Stimulated activated CD4-positive, alpha-beta T cell treated with anti-CD3 and anti-CD28 coated beads, Interleukin-1b, Interleukin-23, amount 100 ng/mL, for 4 hours (primary cell): Measurements from ENCODE around the gene SLC7A5.

Experiments
- DNase-seq, 2 donors: peaks; one replicate each; pipeline ENCODE4 v3.0.0-alpha.2; 2020; ENCODE audit warnings: low read depth in 2 of 2

The SLC7A5 gene

GRCh38 chr16:87846705-87847466, 22.4 kb downstream of the SLC7A5 start:
- no peak for DNase-seq

GRCh38 chr16:87845807-87846619, 23.3 kb downstream of the SLC7A5 start:
- no peak for DNase-seq

GRCh38 chr16:87845213-87845612, 24.1 kb downstream of the SLC7A5 start:
- DNase-seq, result no peak

GRCh38 chr16:87844809-87845208, 24.5 kb downstream of the SLC7A5 start:
- DNase-seq, result no peak

- DNase-seq, result no peak
These were observed 25.1 kb downstream of the SLC7A5 start for GRCh38 chr16:87844120-87844733.

GRCh38 chr16:87843678-87844105, 25.6 kb downstream of the SLC7A5 start:
- no peak for DNase-seq

GRCh38 chr16:87842209-87842869, 27.0 kb downstream of the SLC7A5 start:
- no peak for DNase-seq

GRCh38 chr16:87841340-87842208, 27.7 kb downstream of the SLC7A5 start:
- no peak for DNase-seq

GRCh38 chr16:87840271-87840978, 28.9 kb downstream of the SLC7A5 start:
- DNase-seq, result no peak

- no peak for DNase-seq
These were observed 29.6 kb downstream of the SLC7A5 start for GRCh38 chr16:87839542-87840270.

GRCh38 chr16:87838643-87839541, 30.4 kb downstream of the SLC7A5 start:
- DNase-seq, result no peak

GRCh38 chr16:87837627-87838289, 31.5 kb downstream of the SLC7A5 start:
- no peak for DNase-seq

GRCh38 chr16:87836844-87837581, 32.3 kb downstream of the SLC7A5 start:
- DNase-seq, result no peak

GRCh38 chr16:87836346-87836843, 32.9 kb downstream of the SLC7A5 start:
- peak in 1 of 2 donors; percentile 4 for DNase-seq

- DNase-seq, result peak in 1 of 2 donors; percentile 8
These were observed 33.4 kb downstream of the SLC7A5 start for GRCh38 chr16:87835882-87836331.

- peak in 1 of 2 donors; percentile 11 for DNase-seq
These were observed 34.4 kb downstream of the SLC7A5 start for GRCh38 chr16:87834668-87835473.
